ENCODE data around the gene SPEM1.

The SPEM1 gene

DNA sequence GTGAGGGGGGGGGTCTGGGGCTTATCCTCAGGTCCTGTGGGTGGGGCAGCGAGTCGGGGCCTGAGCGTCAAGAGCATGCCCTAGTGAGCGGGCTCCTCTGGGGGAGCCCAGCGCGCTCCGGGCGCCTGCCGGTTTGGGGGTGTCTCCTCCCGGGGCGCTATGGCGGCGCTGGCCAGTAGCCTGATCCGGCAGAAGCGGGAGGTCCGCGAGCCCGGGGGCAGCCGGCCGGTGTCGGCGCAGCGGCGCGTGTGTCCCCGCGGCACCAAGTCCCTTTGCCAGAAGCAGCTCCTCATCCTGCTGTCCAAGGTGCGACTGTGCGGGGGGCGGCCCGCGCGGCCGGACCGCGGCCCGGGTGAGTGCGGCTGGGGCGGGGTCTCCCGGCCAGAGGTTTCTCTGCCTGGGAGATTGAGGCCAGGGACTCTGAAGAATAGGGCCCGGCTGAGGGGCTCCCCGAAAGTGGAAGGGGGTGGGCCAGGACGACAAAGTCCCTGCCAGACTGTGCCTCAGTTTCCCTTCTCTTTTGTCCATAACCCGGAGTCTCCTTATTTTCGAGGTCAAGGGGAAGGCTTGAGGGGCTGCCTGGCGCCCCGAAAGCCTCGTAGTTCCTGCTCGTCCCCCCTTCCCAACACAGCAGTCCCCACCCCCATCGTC lies 19.5 kb downstream of the SPEM1 start, which contains the start of gene FGF11:
Gene FGF11 (plus strand): TSS at position 51 of the 651 bp plus-strand sequence. CDS start 109 bp downstream, at position 160.
- TF ChIP-seq, protein P1, sequence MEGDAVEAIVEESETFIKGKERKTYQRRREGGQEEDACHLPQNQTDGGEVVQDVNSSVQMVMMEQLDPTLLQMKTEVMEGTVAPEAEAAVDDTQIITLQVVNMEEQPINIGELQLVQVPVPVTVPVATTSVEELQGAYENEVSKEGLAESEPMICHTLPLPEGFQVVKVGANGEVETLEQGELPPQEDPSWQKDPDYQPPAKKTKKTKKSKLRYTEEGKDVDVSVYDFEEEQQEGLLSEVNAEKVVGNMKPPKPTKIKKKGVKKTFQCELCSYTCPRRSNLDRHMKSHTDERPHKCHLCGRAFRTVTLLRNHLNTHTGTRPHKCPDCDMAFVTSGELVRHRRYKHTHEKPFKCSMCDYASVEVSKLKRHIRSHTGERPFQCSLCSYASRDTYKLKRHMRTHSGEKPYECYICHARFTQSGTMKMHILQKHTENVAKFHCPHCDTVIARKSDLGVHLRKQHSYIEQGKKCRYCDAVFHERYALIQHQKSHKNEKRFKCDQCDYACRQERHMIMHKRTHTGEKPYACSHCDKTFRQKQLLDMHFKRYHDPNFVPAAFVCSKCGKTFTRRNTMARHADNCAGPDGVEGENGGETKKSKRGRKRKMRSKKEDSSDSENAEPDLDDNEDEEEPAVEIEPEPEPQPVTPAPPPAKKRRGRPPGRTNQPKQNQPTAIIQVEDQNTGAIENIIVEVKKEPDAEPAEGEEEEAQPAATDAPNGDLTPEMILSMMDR (IDR thresholded peaks at IDR 0.05; ENCODE audit: poor library complexity, severe bottlenecking), result no peak
- Histone ChIP-seq H3K27ac (ENCODE audit: poor library complexity, severe bottlenecking) (peak within 1 kb of the TSS; percentile 82), H3K36me3 (ENCODE audit: low read depth) (no peaks in the 10 kb centered on the region), H3K4me1 (ENCODE audit: insufficient read depth, poor library complexity, severe bottlenecking) (peaks cover 17% of the 10 kb centered on the region), H3K9me3 (ENCODE audit: severe bottlenecking) (no peaks in the 10 kb centered on the region), H3K27me3 (ENCODE audit: insufficient read depth, poor library complexity, severe bottlenecking) (no peaks in the 10 kb centered on the region), H3K4me3 (ENCODE audit: severe bottlenecking) (peak within 1 kb of the TSS; percentile 44)
- ATAC-seq (ENCODE audit: low read depth), result no peak
- no peak for DNase-seq (ENCODE audit: low spot score)

DNA sequence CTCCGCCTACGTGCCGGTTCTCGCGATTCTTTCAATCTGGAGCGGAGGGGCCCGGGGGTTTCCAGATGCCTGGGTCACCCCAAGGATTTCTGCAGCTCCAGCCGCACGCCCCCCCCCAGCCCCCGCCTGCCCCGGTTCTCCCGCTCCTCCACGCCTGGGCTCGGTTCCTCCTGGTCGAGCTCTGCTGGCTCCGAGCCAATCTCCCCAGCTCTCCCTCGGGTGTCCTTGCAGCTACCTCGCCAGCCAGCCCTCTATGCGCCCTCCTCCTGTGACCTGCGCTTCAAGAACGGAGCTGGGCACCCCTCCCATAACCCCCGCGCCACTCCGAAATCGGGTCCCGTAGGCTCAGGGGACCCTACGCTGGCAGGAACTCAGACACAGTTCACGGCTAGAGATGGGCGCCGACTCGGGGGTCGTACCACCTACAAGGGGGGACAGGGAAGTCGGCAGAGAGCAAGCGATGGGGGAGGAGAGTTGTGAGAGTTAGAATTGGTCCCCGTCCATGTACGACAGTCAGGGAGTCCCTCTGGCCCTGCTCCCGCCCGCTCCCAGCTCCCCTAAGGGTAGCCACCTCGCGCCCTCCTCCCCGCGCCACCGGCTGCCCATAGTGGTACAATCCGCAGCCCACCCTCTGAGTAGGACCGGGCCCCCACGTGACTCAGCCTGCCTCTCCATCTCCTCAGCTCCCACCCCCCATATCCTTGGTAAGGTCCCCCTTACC lies 20.1 kb downstream of the SPEM1 start:
- peak overlapping the region; percentile 44 for H3K4me3 ChIP-seq (ENCODE audit: severe bottlenecking)
- DNase-seq (ENCODE audit: low spot score), result peak; percentile 79
- peaks cover 19% of the 10 kb centered on the region for H3K4me1 ChIP-seq (ENCODE audit: insufficient read depth, poor library complexity, severe bottlenecking)
- H3K36me3 ChIP-seq (ENCODE audit: low read depth), result no peaks in the 10 kb centered on the region
- no peaks in the 10 kb centered on the region for H3K9me3 ChIP-seq (ENCODE audit: severe bottlenecking)
- ATAC-seq (ENCODE audit: low read depth), result no peak
- no peaks in the 10 kb centered on the region for H3K27me3 ChIP-seq (ENCODE audit: insufficient read depth, poor library complexity, severe bottlenecking)
- TF ChIP-seq, protein P1 (IDR thresholded peaks at IDR 0.05; ENCODE audit: poor library complexity, severe bottlenecking), result no peak
- peak overlapping the region; percentile 82 for H3K27ac ChIP-seq (ENCODE audit: poor library complexity, severe bottlenecking)

DNA sequence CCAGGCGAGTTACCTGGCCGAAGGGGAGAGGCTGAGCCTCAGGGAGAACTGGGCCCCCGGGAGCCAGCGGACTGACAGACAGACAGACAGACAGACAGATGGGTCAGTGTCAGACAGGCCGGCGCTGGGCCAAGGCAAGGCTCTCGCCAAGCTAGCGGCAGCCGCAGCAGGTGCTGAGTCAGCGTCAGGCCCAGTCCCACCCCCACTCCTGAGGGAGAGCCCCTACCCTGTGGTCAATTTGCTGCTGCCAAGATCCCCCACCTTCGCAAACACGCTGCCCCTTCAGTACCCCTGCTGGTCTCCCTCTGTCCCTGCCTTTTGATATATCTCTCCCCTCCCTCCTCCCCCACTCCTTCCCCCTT lies 20.7 kb downstream of the SPEM1 start:
- ATAC-seq (ENCODE audit: low read depth) (peak; percentile 9; the same call in 2 of the 3 replicates), DNase-seq (ENCODE audit: low spot score) (peak; percentile 72)
- Histone ChIP-seq H3K27ac (ENCODE audit: poor library complexity, severe bottlenecking) (peak overlapping the region; percentile 82), H3K36me3 (ENCODE audit: low read depth) (no peaks in the 10 kb centered on the region), H3K4me1 (ENCODE audit: insufficient read depth, poor library complexity, severe bottlenecking) (peaks cover 19% of the 10 kb centered on the region), H3K27me3 (ENCODE audit: insufficient read depth, poor library complexity, severe bottlenecking) (no peaks in the 10 kb centered on the region), H3K9me3 (ENCODE audit: severe bottlenecking) (no peaks in the 10 kb centered on the region), H3K4me3 (ENCODE audit: severe bottlenecking) (peak overlapping the region; percentile 44)
- TF ChIP-seq, protein P1 (IDR thresholded peaks at IDR 0.05; ENCODE audit: poor library complexity, severe bottlenecking), result no peak

DNA sequence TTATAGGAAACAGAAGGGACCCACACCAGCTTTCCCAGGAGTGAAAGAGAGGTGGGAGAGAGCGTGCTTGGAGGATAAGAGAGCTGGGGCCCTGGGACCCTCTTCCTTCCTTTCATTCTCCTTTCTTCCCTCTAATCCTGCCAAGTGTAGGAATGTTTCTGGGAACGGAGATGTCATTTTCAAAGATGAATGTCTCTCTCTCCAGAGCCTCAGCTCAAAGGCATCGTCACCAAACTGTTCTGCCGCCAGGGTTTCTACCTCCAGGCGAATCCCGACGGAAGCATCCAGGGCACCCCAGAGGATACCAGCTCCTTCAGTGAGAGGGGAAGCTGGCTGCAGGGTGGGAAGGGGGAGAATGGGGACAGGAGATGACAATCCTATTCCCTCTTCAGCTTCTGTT lies 21.1 kb downstream of the SPEM1 start:
- H3K27me3 ChIP-seq (ENCODE audit: insufficient read depth, poor library complexity, severe bottlenecking), result no peaks in the 10 kb centered on the region
- peaks cover 19% of the 10 kb centered on the region for H3K4me1 ChIP-seq (ENCODE audit: insufficient read depth, poor library complexity, severe bottlenecking)

More for the DNA sequence above, 21.1 kb downstream of the SPEM1 start:
- DNase-seq (ENCODE audit: low spot score), result no peak
- H3K36me3 ChIP-seq (ENCODE audit: low read depth), result no peaks in the 10 kb centered on the region
- no peaks in the 10 kb centered on the region for H3K9me3 ChIP-seq (ENCODE audit: severe bottlenecking)
- ATAC-seq (ENCODE audit: low read depth), result no peak
- H3K4me3 ChIP-seq (ENCODE audit: severe bottlenecking), result no peak overlapping the region
- H3K27ac ChIP-seq (ENCODE audit: poor library complexity, severe bottlenecking), result peak overlapping the region; percentile 82
- TF ChIP-seq, protein P1 (IDR thresholded peaks at IDR 0.05; ENCODE audit: poor library complexity, severe bottlenecking), result no peak

Data from RWPE2 (cell line).